EH (cell line): ENCODE measurements around the gene LRP2BP.
"Not testable (repeated sequence)": the region's sequence is repeated elsewhere in the genome, so short reads cannot be mapped to it uniquely, and the experiment has no call there.

Experiments used
- DNase-seq: peaks from one replicate; pipeline ENCODE4 v3.0.0-alpha.2; 2015; ENCODE audit warnings: low read depth

Gene LRP2BP

GRCh38 chr4:185325721-185326120, 70.0 kb downstream of the LRP2BP start:
- DNase-seq = not testable (repeated sequence)

GRCh38 chr4:185324361-185324760, 71.4 kb downstream of the LRP2BP start:
- DNase-seq = peak; percentile 60

GRCh38 chr4:185323606-185324005, 72.1 kb downstream of the LRP2BP start:
- DNase-seq = peak; percentile 48

GRCh38 chr4:185322803-185323202, 72.9 kb downstream of the LRP2BP start:
- DNase-seq = peak; percentile 34

GRCh38 chr4:185318679-185319078, 77.0 kb downstream of the LRP2BP start:
- peak; percentile 17 for DNase-seq

GRCh38 chr4:185317880-185318279, 77.8 kb downstream of the LRP2BP start:
- peak; percentile 6 for DNase-seq

GRCh38 chr4:185317462-185317861, 78.3 kb downstream of the LRP2BP start:
- DNase-seq = not testable (repeated sequence)
